Bone marrow (tissue), 2 donors: ENCODE measurements around the gene POMC.
"Not testable (repeated sequence)": the region's sequence is repeated elsewhere in the genome, so short reads cannot be mapped to it uniquely, and the experiment has no call there.

Experiments used
- DNase-seq, 2 donors: peaks; one replicate each; lab custom pipeline; 2025; lab: John Stamatoyannopoulos, UW

POMC gene

DNA sequence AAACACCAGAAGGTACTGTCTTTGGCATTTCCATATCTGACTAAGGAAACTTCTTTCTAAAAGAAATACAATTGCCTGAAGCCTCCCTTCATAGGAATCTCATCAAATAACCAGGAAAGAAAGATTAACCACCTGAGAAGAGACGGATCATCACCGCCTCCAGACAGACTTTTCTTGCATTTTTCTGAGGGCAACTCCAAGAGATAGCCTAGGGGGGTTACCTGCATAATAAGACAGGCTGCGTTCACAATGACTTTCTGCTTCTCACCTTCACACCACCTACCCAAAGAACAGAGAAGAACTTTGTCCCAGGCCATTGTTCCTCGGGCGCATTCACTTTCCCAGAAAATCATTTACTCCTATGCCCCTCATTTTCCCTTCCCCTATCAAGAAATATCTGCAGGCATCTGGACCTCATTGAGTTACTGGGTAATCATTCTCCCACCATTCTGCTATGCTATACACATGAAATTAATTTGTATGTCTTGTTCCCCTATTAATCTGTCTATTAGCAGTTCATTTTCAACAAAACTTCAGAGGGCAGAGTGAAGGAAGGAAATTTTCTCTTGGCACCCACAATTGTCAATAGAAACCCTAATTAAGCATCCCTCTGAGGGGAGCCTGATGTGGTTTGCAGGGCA is 8.3 kb upstream of the POMC start:
- DNase-seq: no peak

DNA sequence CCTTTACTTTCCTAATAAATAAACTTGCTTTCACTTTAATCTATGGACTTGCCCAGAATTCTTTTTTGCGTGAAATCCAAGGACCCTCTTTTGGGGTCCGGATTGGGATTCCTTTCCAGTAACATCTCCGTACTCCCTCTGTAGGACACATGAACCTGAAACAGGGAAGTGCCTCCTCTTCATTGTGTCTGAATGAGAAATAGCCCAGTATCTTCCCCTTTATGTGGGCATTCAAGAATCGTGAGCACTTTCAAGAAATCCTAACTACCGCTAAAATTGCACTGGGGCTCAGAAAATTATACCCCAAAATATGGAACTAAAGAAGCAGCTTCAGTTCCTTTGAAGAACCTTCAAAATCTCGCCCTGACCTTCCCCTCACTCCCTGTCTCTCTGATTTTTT is 7.8 kb upstream of the POMC start:
- no peak for DNase-seq

DNA sequence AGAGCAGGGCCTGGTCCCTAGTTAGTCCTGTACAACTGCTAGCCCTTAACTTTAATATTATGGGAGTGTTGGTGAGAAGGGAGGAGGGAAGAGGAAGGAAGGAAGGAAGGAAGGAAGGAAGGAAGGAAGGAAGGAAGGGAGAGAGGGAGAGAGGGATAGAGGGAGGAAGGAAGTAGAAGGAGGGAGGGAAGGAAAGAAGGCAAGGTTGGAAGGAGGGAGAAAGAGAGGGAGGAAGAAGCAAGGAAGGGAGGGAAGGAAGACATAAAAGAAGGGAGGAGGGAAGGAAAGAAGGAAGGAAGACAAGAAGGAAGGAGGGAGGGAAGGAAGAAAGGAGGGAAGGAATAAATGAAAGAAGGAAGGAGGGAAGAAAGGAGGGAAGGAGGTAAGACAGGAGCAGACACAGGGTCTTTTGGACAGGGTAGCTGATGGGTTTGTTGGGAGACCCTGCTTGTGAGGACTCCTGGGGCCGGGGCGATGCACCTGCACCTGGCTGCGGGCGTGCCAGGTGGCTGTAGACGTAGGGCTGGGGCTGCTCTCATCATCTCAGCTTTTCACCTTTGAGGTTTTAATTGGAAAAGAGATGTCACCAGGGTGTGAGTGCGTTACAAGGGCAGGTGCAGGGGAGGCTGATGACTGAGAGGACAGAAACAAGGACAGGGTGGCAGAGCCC is 5.9 kb upstream of the POMC start:
- no peak for DNase-seq

- DNase-seq: no peak
Observed at GRCh38 chr2:25173719-25174118, 5.3 kb upstream of the POMC start.

GRCh38 chr2:25170888-25171287 is 2.5 kb upstream of the POMC start:
- no peak for DNase-seq

GRCh38 chr2:25169073-25169470 is 692 bp upstream of the POMC start:
- DNase-seq: no peak

DNA sequence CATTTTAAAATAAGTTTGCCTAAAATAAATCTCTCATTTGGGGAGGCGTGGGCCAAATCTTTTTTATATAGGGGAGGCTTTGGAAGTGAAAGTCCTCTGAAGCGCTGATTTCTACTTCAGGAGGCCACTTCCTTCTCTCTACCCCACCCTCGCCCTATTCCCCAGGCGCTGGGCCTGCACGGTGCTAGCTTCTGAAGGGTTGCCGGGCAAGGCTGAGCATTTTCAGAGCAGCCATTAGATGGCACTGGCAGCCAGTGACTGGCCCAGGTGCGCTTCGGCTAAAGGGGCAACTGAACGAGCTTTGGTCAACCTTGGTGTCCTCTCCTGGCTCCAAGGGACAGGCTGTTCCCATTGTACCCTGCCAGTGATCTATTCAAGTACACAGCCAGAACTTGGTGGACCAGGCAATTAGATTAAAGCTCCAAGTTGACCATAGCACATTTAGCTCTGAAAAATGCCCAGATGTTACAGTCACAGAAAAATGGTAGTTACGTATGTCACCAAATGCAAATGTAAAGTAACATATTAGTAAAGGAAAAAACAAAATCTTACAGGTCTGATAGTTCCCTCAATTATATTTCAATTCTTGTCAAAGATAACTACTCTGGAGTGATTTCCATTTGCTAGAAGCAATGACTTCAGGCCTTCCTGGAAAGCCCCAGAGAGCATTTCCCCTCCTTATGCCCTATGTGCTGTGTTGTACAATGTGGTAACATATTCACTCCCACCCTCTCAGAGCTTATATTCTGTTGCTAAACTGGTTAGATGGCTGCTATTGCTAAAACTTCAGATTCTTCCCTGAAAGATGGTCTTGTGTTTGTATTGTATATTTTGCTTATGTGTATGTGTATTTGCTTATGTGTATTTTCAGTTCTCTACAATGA is 2.1 kb downstream of the POMC start:
- peak in 1 of 2 donors; percentile 34 for DNase-seq

DNA sequence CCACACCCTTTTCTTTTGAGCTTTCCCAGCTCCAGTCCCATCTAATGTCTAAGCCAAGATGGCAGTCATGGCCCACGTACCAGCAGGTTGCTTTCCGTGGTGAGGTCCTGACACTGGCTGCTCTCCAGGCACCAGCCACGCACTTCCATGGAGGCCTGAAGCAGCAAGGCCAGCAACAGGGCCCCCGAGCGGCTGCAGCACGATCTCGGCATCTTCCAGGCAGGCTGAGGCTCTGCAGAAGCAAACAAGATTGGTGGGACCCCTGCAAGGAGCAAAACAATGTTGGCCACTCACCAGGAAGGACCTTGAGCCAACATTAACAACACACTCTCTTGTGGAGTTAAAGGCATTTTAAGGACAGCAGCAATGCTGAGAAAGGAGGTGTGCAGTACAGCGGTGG is 3.8 kb downstream of the POMC start:
- no peak for DNase-seq

- DNase-seq: not testable (repeated sequence)
Observed at GRCh38 chr2:25162061-25162460, 6.3 kb downstream of the POMC start.

- no peak for DNase-seq
Observed at GRCh38 chr2:25161055-25161781, 7.2 kb downstream of the POMC start.

GRCh38 chr2:25160376-25160775 is 8.0 kb downstream of the POMC start:
- DNase-seq: no peak

DNA sequence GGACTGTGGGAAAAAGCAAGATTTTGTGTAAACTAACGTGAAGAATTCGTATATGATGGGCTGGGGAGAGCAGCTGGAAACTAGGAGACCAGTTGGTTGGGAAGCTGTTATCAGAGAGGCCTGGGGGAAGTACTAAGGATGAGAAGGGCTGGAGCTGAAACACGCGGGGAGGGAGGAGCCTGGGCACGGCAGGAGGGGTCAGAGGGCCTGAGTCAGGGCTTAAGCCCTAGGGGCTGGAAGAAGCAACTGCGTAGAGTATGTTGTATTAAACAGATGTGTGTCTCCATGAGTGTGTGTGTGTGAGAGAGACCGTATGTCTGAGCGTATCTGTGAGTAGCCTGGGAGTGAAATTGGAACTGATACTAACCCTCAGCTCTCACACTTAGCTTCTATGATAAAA is 8.4 kb downstream of the POMC start:
- DNase-seq: no peak

GRCh38 chr2:25158096-25158852 is 10.1 kb downstream of the POMC start:
- no peak for DNase-seq

DNA sequence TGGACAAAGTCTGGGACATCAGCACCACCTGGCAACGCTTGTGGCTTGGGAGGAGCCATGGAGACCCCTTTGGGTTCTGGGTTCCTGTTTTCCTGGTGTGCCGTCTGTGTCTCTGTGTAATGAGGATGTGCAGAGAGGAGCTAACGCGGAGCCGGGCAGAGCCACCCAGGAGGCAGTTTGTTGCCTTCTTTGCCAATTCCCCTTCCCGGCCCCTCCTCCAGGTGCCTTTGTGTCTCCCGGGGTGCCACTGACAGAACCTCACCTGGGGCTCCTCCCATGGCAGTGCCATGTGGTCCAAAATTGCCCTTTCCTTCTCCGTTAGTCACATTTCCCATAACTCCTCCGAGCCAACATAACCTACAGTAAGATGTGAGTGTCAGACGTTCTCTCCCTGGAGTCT is 13.0 kb downstream of the POMC start:
- no peak for DNase-seq

GRCh38 chr2:25151718-25152117 is 16.7 kb downstream of the POMC start:
- DNase-seq: no peak

- not testable (repeated sequence) for DNase-seq
Observed at GRCh38 chr2:25150993-25151392, 17.4 kb downstream of the POMC start.

DNA sequence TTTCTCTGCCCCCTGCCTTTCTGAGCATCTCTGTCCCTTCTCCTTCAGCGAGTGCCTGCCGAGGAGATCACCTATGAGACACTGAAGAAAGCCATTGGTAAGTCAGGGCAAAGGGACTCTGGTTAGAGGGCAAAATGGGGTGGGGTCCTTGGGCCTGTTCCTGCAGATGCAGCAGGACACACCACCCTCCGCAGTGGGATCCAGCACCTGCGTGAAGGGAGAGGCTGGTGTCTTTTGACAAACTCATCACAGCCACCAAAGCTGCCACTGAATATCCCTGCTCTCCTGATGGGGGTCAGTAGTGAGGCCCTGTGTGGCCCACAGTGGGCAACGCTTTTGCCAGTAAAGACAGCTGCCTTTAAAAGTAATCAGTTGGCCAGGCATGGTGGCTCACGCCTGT is 18.7 kb downstream of the POMC start:
- DNase-seq: no peak

DNA sequence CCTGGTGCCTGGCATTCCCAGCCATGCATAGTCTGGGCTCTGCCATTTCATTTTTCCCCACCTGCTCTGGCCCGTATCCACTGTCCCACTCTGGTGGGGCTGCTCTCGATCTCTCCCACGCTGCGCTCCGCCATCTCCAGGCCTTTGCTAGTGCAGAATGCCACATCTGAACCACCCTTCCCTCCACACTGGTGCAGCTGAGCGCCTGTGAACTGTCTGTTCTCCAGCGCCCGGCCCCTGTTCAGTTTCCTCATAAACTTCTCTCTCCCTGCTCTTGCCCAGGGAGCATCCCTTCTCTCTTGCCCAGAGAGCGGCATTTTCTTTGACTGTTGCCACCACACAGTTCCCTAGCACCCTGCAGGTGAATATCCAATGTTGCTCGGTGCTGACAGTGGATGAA is 21.5 kb downstream of the POMC start:
- DNase-seq: no peak

DNA sequence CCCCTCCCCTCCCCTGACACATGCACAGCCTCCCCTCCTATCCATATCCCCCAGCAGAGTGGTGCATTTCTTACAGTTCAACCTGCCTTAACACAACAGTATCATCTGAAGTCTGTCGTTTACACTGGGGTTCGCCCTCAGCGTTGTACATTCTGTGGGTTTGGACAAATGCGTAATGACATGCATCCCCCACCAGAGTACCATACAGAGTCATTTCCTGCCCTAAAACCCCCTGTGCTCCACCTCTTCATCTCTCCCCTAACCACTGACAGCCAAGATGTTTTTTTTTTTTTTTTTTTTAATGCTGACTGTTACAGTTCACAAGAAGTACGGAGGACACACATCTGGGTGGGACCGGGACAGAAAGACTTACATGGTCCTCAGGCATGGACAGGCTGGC is 22.6 kb downstream of the POMC start:
- no peak for DNase-seq

- DNase-seq: no peak
Observed at GRCh38 chr2:25141120-25141519, 27.3 kb downstream of the POMC start.

DNA sequence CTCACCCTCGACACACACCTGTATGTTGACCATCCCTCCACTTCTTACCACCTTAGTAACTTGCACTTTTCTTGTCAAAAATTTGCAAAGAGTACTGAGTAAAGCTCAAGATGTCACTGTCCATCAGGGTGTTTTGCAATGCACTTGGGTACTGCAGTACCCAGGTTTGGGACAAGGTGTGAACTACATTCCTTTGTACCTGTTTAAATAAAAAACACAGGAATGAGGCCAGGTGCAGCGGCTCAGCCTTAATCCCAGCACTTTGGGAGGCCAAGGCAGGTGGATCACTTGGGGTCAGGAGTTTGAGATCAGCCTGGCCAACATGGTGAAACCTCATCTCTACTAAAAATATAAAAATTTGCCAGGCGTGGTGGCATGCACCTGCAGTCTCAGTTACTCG is 27.8 kb downstream of the POMC start:
- not testable (repeated sequence) for DNase-seq

GRCh38 chr2:25132693-25133092 is 35.7 kb downstream of the POMC start:
- DNase-seq: no peak
